HepG2 (cell line): Measurements from ENCODE around the gene SRBD1. TPM values are rescaled to one million over a fixed set of nuclear protein-coding genes. Genes with fewer than 3 reads are reported as not detected.

Experiments
- CBX5 ChIP-seq: sonication (generic); formaldehyde crosslinking; IDR thresholded peaks from 2 replicates; pipeline ENCODE4 v1.4.0; 2020; ENCODE audit warnings: missing genetic modification reagents, borderline replicate concordance
- CREM ChIP-seq, 2 experiments: sonication (generic) in 1 of 2; formaldehyde crosslinking in 1 of 2; IDR thresholded peaks; 2 replicates each; pipeline versions ENCODE4 v1.4.0 to v1.6.1; 2016 to 2020; ENCODE audit warnings: antibody characterized with exemption in 1 of 2, mild to moderate bottlenecking in 1 of 2, missing genetic modification reagents in 1 of 2
- HDAC1 ChIP-seq: sonication (generic); formaldehyde crosslinking; IDR thresholded peaks from 2 replicates; pipeline ENCODE4 v1.5.1; 2020; ENCODE audit warnings: mild to moderate bottlenecking, missing genetic modification reagents
- KLF9 ChIP-seq: IDR thresholded peaks from 2 replicates; pipeline ENCODE4 v1.6.1; 2016; ENCODE audit warnings: low read depth
- MAFF ChIP-seq: IDR thresholded peaks from 2 replicates; pipeline ENCODE4 v1.6.1; 2011; ENCODE audit warnings: low read depth, low read length, improper control_type of control experiment
- MXD4 ChIP-seq: IDR thresholded peaks from 2 replicates; pipeline ENCODE4 v1.6.1; 2016; ENCODE audit warnings: mild to moderate bottlenecking, missing biosample characterization, missing genetic modification reagents
- MYC ChIP-seq: sonication (generic); formaldehyde crosslinking; IDR thresholded peaks from 2 replicates; pipeline ENCODE4 v1.9.0; 2021; ENCODE audit warnings: missing genetic modification reagents, borderline replicate concordance
- RFXAP ChIP-seq: sonication (generic); formaldehyde crosslinking; IDR thresholded peaks from 2 replicates; pipeline ENCODE4 v1.4.0; 2020; ENCODE audit warnings: missing genetic modification reagents, borderline replicate concordance
- SALL2 ChIP-seq: sonication (generic); formaldehyde crosslinking; IDR thresholded peaks from 2 replicates; pipeline ENCODE4 v1.8.1; 2023; ENCODE audit warnings: mild to moderate bottlenecking, missing genetic modification reagents, inconsistent platforms
- SCMH1 ChIP-seq: sonication (generic); formaldehyde crosslinking; IDR thresholded peaks from 2 replicates; pipeline ENCODE4 v1.9.0; 2021; ENCODE audit warnings: missing genetic modification reagents, mild to moderate bottlenecking, borderline replicate concordance
- SRY ChIP-seq: sonication (generic); formaldehyde crosslinking; IDR thresholded peaks from 2 replicates; pipeline ENCODE4 v1.8.0; 2022; ENCODE audit warnings: mild to moderate bottlenecking, missing genetic modification reagents
- ZBTB21 ChIP-seq: sonication (generic); formaldehyde crosslinking; IDR thresholded peaks from 2 replicates; pipeline ENCODE4 v1.4.0; 2020; ENCODE audit warnings: missing genetic modification reagents
- ZFP36L1 ChIP-seq: sonication (generic); formaldehyde crosslinking; IDR thresholded peaks from 2 replicates; pipeline ENCODE4 v1.8.0; 2022; ENCODE audit warnings: mild to moderate bottlenecking, missing genetic modification reagents, moderate library complexity
- ZNF234 ChIP-seq: sonication (generic); formaldehyde crosslinking; conservative IDR thresholded peaks from 2 replicates; pipeline ENCODE4 v1.5.1; 2020; ENCODE audit warnings: mild to moderate bottlenecking, missing genetic modification reagents
- ZNF564 ChIP-seq: sonication (generic); formaldehyde crosslinking; IDR thresholded peaks from 2 replicates; pipeline ENCODE4 v1.8.1; 2023; ENCODE audit warnings: mild to moderate bottlenecking, missing genetic modification reagents
- ZNF670 ChIP-seq: sonication (generic); formaldehyde crosslinking; IDR thresholded peaks from 2 replicates; pipeline ENCODE4 v1.8.0; 2022; ENCODE audit warnings: mild to moderate bottlenecking, missing genetic modification reagents, borderline replicate concordance
- ZNF780A ChIP-seq: sonication (generic); formaldehyde crosslinking; IDR thresholded peaks from 2 replicates; pipeline ENCODE4 v1.8.0; 2022; ENCODE audit warnings: mild to moderate bottlenecking, missing genetic modification reagents, moderate library complexity
- polyA plus RNA-seq, 8 experiments: library from polyadenylated mRNA; depleted of rRNA in 3 of 8; stranded (reverse) in 7 of 8; unstranded in 1 of 8; fragments of >200 nt; fragmentation: Illumina TruSeq in 4 of 8; extraction: Trizol in 4 of 8; gene quantifications; 2 replicates each; pipeline versions ENCODE4 v1.2.1 to v1.2.3, GENCODE V29; 2011 to 2016; ENCODE audit warnings: low read depth in 4 of 8, missing spikeins in 1 of 8, mixed read lengths in 1 of 8; ENCODE audit not compliant: insufficient read depth in 1 of 8
- total RNA-seq, 5 experiments: library from RNA; depleted of rRNA; stranded (reverse); fragments of >200 nt; fragmentation: Illumina TruSeq; extraction: Trizol; gene quantifications; 2 replicates each; pipeline ENCODE4 v1.2.3, GENCODE V29; 2016; ENCODE audit warnings: low read depth in 1 of 5
- TF ChIP-seq, protein P1 (sequence below): sonication (generic); formaldehyde crosslinking; IDR thresholded peaks from 2 replicates; pipeline ENCODE4 v1.4.0; 2020; ENCODE audit warnings: mild to moderate bottlenecking, missing genetic modification reagents, borderline replicate concordance
- TF ChIP-seq, protein P2 (sequence below): sonication (generic); formaldehyde crosslinking; IDR thresholded peaks from 2 replicates; pipeline ENCODE4 v1.8.1; 2023; ENCODE audit warnings: mild to moderate bottlenecking, missing genetic modification reagents
- TF ChIP-seq, protein P3 (sequence below): sonication (generic); formaldehyde crosslinking; IDR thresholded peaks from 2 replicates; pipeline ENCODE4 v1.4.0; 2020; ENCODE audit warnings: missing genetic modification reagents

SRBD1 gene
- total and polyA plus RNA-seq, 2 of the 13 experiments (the other 11 are each of a cell fraction or from before 2014, with no cell fraction given) = 3.2 to 23.9 TPM

DNA sequence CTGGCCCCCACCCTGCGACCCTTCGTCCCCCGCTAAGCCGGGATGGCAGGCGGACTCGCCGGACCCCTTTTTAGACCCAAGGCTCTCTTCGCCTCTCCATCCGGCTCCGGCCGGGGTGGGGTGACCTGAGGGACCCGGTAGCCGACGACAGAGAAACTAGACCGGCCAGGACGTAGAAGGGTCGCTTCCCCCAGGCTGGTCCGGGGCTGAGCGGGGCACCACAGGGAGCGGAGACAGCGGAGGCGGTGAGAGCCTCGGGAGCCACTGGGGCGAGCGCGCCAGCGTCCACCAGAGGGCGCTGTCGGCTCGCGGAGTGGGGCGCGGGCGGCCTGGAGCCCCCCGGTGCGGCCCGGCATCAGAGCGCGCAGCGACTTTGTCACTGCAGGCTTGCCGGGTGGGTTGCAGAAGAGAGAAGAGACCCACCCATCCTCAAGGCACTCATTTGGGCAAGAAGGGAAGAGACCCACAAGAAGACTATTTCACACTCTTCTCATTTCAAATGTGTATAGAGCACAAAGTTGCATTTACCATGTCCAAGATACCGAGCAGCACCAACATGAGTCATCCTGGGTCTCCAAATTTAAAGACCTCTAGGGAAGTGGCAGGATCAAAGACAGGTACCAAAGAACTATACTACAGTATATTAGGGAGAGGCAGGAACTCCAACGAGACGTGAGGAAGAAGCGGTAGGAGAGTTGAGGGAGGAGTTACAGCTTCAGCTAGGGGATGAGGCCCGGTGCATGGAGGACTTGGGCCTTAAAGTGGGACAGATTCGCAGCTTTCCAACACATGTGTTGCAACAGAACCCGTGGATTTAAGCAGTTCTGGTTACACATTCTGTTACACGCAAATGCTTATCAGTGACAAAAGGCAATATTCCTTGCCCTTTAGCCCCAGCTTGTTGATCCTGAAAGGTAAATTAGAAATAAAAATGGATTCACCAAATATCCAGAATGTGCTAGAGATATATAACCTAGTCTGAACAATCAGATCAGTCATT is 32.8 kb upstream of the SRBD1 start (continued):
- TF ChIP-seq, protein P1, sequence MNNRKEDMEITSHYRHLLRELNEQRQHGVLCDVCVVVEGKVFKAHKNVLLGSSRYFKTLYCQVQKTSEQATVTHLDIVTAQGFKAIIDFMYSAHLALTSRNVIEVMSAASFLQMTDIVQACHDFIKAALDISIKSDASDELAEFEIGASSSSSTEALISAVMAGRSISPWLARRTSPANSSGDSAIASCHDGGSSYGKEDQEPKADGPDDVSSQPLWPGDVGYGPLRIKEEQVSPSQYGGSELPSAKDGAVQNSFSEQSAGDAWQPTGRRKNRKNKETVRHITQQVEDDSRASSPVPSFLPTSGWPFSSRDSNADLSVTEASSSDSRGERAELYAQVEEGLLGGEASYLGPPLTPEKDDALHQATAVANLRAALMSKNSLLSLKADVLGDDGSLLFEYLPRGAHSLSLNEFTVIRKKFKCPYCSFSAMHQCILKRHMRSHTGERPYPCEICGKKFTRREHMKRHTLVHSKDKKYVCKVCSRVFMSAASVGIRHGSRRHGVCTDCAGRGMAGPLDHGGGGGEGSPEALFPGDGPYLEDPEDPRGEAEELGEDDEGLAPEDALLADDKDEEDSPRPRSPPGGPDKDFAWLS (CRISPR knock-in tag) = peak; percentile 38; the same call in 1 of the 2 replicates
- TF ChIP-seq SCMH1 (CRISPR knock-in tag) (no peak), ZBTB21 (no peak), ZFP36L1 (CRISPR knock-in tag) (no peak), ZNF670 (peak; percentile 78; the same call in 1 of the 2 replicates), SRY (CRISPR knock-in tag) (0 out of 2 replicates have a peak, but pooled peaks have one; percentile 40), CREM (IDR thresholded peaks at IDR 0.05) (no peak), CREM (CRISPR knock-in tag; IDR thresholded peaks at IDR 0.05) (no peak), MAFF (no peak), KLF9 (CRISPR knock-in tag) (no peak), SALL2 (peak; percentile 68; the same call in 1 of the 2 replicates), ZNF564 (CRISPR knock-in tag) (no peak), MYC (no peak), RFXAP (no peak; the same call in 1 of the 2 replicates), HDAC1 (peak; percentile 63), ZNF780A (CRISPR knock-in tag) (no peak), ZNF234 (CRISPR knock-in tag) (no peak), CBX5 (CRISPR knock-in tag) (no peak), MXD4 (no peak)
- TF ChIP-seq, protein P2, sequence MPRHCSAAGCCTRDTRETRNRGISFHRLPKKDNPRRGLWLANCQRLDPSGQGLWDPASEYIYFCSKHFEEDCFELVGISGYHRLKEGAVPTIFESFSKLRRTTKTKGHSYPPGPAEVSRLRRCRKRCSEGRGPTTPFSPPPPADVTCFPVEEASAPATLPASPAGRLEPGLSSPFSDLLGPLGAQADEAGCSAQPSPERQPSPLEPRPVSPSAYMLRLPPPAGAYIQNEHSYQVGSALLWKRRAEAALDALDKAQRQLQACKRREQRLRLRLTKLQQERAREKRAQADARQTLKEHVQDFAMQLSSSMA (CRISPR knock-in tag) = peak; percentile 53; the same call in 1 of the 2 replicates
- TF ChIP-seq, protein P3, sequence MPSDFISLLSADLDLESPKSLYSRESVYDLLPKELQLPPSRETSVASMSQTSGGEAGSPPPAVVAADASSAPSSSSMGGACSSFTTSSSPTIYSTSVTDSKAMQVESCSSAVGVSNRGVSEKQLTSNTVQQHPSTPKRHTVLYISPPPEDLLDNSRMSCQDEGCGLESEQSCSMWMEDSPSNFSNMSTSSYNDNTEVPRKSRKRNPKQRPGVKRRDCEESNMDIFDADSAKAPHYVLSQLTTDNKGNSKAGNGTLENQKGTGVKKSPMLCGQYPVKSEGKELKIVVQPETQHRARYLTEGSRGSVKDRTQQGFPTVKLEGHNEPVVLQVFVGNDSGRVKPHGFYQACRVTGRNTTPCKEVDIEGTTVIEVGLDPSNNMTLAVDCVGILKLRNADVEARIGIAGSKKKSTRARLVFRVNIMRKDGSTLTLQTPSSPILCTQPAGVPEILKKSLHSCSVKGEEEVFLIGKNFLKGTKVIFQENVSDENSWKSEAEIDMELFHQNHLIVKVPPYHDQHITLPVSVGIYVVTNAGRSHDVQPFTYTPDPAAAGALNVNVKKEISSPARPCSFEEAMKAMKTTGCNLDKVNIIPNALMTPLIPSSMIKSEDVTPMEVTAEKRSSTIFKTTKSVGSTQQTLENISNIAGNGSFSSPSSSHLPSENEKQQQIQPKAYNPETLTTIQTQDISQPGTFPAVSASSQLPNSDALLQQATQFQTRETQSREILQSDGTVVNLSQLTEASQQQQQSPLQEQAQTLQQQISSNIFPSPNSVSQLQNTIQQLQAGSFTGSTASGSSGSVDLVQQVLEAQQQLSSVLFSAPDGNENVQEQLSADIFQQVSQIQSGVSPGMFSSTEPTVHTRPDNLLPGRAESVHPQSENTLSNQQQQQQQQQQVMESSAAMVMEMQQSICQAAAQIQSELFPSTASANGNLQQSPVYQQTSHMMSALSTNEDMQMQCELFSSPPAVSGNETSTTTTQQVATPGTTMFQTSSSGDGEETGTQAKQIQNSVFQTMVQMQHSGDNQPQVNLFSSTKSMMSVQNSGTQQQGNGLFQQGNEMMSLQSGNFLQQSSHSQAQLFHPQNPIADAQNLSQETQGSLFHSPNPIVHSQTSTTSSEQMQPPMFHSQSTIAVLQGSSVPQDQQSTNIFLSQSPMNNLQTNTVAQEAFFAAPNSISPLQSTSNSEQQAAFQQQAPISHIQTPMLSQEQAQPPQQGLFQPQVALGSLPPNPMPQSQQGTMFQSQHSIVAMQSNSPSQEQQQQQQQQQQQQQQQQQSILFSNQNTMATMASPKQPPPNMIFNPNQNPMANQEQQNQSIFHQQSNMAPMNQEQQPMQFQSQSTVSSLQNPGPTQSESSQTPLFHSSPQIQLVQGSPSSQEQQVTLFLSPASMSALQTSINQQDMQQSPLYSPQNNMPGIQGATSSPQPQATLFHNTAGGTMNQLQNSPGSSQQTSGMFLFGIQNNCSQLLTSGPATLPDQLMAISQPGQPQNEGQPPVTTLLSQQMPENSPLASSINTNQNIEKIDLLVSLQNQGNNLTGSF (CRISPR knock-in tag) = no peak
